ENCODE measurements around the gene HIBCH. TPM values are rescaled to one million over a fixed set of nuclear protein-coding genes. Genes with fewer than 3 reads are reported as not detected.
A peak's percentile ranks its signal among the peaks of the same experiment; 100 is the strongest.

Gene HIBCH
- total and polyA plus RNA-seq, 2 of the 13 experiments (the other 11 are each of a cell fraction or from before 2014, with no cell fraction given): 18.8 to 49.5 TPM

GRCh38 chr2:190352668-190353536 is 33.3 kb upstream of the HIBCH start (continued):
- peak; percentile 68; the same call in 1 of the 2 replicates for TF ChIP-seq ZNF607 (CRISPR knock-in tag; IDR thresholded peaks at IDR 0.05; ENCODE audit: borderline replicate concordance)
- no peak; the same call in 1 of the 2 replicates for TF ChIP-seq ZNF766 (CRISPR knock-in tag; IDR thresholded peaks at IDR 0.05; ENCODE audit: borderline replicate concordance)
- peak; percentile 93 for TF ChIP-seq ZNF543 (CRISPR knock-in tag; IDR thresholded peaks at IDR 0.05)
- peak; percentile 99 for TF ChIP-seq FOXJ3 (CRISPR knock-in tag; IDR thresholded peaks at IDR 0.05; ENCODE audit: borderline replicate concordance)
- no peak for TF ChIP-seq BRCA1 (CRISPR knock-in tag; IDR thresholded peaks at IDR 0.05)
- peak; percentile 90 for TF ChIP-seq ZKSCAN8 (CRISPR knock-in tag; IDR thresholded peaks at IDR 0.05; ENCODE audit: borderline replicate concordance)
- no peak; the same call in 1 of the 2 replicates for TF ChIP-seq ZNF784 (CRISPR knock-in tag; IDR thresholded peaks at IDR 0.05; ENCODE audit: borderline replicate concordance)
- TF ChIP-seq MTERF4 (CRISPR knock-in tag; IDR thresholded peaks at IDR 0.05): peak; percentile 93; the same call in 1 of the 2 replicates
- TF ChIP-seq KLF12 (CRISPR knock-in tag; IDR thresholded peaks at IDR 0.05; ENCODE audit: borderline replicate concordance): peak; percentile 61; the same call in 1 of the 2 replicates
- TF ChIP-seq, protein P1, sequence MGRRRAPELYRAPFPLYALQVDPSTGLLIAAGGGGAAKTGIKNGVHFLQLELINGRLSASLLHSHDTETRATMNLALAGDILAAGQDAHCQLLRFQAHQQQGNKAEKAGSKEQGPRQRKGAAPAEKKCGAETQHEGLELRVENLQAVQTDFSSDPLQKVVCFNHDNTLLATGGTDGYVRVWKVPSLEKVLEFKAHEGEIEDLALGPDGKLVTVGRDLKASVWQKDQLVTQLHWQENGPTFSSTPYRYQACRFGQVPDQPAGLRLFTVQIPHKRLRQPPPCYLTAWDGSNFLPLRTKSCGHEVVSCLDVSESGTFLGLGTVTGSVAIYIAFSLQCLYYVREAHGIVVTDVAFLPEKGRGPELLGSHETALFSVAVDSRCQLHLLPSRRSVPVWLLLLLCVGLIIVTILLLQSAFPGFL (CRISPR knock-in tag; IDR thresholded peaks at IDR 0.05): no peak
- TF ChIP-seq NAIF1 (CRISPR knock-in tag; IDR thresholded peaks at IDR 0.05; ENCODE audit: borderline replicate concordance): peak; percentile 61; the same call in 1 of the 2 replicates
- peak; percentile 87; the same call in 1 of the 2 replicates for TF ChIP-seq ZNF343 (CRISPR knock-in tag; IDR thresholded peaks at IDR 0.05)
- TF ChIP-seq ZNF18 (CRISPR knock-in tag; IDR thresholded peaks at IDR 0.05; ENCODE audit: insufficient replicate concordance): peak; percentile 95
- peak; percentile 73; the same call in 1 of the 2 replicates for TF ChIP-seq CEBPB (IDR thresholded peaks at IDR 0.05; ENCODE audit: borderline replicate concordance, low read depth, low read length)
- TF ChIP-seq TCF12 (IDR thresholded peaks at IDR 0.05): no peak
- peak; percentile 97 for TF ChIP-seq TCF12 (CRISPR knock-in tag; IDR thresholded peaks at IDR 0.05)
- TF ChIP-seq ZNF207 (IDR thresholded peaks at IDR 0.05; ENCODE audit: borderline replicate concordance): no peak
- no peak for TF ChIP-seq AHR (CRISPR knock-in tag; IDR thresholded peaks at IDR 0.05)
- TF ChIP-seq PLRG1 (conservative IDR thresholded peaks at IDR 0.05): no peak
- peak; percentile 91 for TF ChIP-seq ZBTB38 (CRISPR knock-in tag; IDR thresholded peaks at IDR 0.05)
- peak; percentile 80; the same call in 1 of the 2 replicates for TF ChIP-seq ZNF782 (CRISPR knock-in tag; IDR thresholded peaks at IDR 0.05; ENCODE audit: borderline replicate concordance)
- peak; percentile 98 for TF ChIP-seq ELF3 (CRISPR knock-in tag; IDR thresholded peaks at IDR 0.05)
- TF ChIP-seq ATM (IDR thresholded peaks at IDR 0.05; ENCODE audit: borderline replicate concordance): no peak
- peak; percentile 92 for TF ChIP-seq BRF2 (CRISPR knock-in tag; IDR thresholded peaks at IDR 0.05)
